HUES6 (cell line): Measurements from ENCODE around the gene CAPN11.
A peak's percentile ranks its signal among the peaks of the same experiment; 100 is the strongest.
"Not testable (repeated sequence)": the region's sequence is repeated elsewhere in the genome, so short reads cannot be mapped to it uniquely, and the experiment has no call there.

ENCODE experiments used
- H3K27ac ChIP-seq: 2 replicates; pipeline ENCODE4 v1.7.0; 2013; ENCODE audit warnings: low read depth, mild to moderate bottlenecking, low read length, inconsistent platforms
- H3K27me3 ChIP-seq: 2 replicates; pipeline ENCODE4 v1.6.1; 2013; ENCODE audit warnings: low read length; ENCODE audit not compliant: control insufficient read depth, insufficient read depth
- H3K36me3 ChIP-seq: 2 replicates; pipeline ENCODE4 v1.6.1; 2013; ENCODE audit warnings: low read length; ENCODE audit not compliant: control insufficient read depth, insufficient read depth
- H3K4me1 ChIP-seq: 2 replicates; pipeline ENCODE4 v1.6.1; 2013; ENCODE audit warnings: low read length; ENCODE audit not compliant: control insufficient read depth, insufficient read depth
- H3K4me3 ChIP-seq: 2 replicates; pipeline ENCODE4 v1.5.1; 2013; ENCODE audit warnings: low read depth, low read length
- H3K9ac ChIP-seq: one replicate; pipeline ENCODE4 v1.6.1; 2013; ENCODE audit warnings: mild to moderate bottlenecking, low read length
- H3K9me3 ChIP-seq: 2 replicates; pipeline ENCODE4 v1.6.1; 2013; ENCODE audit warnings: low read depth, low read length; ENCODE audit not compliant: control insufficient read depth, insufficient read depth

Gene CAPN11

DNA sequence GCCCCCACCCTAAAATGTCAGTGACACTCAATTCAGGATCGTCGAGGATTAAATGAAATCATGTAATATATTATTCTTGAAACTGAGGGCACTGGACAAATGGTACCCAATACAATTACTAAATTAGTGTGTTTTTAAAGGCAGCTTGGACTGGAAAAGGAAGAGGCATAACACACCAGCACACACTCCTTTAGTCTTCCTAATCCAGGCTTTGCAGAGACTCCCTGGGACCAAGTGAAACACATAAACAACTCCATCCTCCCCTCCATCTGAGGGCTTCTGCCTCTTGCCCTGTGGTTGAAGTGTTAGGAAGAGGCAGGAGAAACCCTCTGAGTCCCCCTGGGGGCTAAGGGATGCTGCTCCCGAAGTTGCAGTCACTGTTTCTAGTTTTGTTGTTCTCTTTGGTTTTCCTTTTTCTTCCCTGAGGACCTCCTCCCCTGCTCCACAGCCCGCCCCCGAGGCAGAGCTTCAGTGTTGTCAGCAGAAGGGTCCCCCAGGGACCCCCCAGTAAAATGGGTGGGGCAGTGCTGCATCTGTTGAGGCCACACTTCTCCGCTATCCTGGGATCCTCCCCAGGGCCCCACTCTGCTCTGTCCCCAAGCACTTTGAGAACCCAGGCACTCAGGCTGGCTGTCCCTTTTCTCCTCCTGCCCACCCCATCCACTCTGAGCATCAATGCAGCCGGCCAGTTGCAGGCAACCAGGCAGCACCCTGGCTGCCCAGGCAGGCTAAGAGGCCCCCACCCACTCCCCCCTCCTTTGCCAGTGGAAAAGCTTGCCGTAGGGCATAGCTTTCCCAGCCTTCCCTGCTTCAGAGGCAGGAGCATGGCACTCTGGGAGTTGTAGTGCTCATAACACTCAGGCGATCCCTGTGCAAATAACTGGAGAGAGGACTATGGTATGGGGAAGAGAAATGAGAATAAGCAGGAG, 25.4 kb upstream of the CAPN11 start:
- Histone ChIP-seq H3K9ac (no peak overlapping the region), H3K27ac (no peak overlapping the region), H3K9me3 (no peaks in the 10 kb centered on the region), H3K27me3 (peaks cover 5% of the 10 kb centered on the region; the same call in 1 of the 2 replicates), H3K4me3 (peak overlapping the region; percentile 30), H3K36me3 (peaks cover 14% of the 10 kb centered on the region; the same call in 1 of the 2 replicates), H3K4me1 (peaks cover 27% of the 10 kb centered on the region)

DNA sequence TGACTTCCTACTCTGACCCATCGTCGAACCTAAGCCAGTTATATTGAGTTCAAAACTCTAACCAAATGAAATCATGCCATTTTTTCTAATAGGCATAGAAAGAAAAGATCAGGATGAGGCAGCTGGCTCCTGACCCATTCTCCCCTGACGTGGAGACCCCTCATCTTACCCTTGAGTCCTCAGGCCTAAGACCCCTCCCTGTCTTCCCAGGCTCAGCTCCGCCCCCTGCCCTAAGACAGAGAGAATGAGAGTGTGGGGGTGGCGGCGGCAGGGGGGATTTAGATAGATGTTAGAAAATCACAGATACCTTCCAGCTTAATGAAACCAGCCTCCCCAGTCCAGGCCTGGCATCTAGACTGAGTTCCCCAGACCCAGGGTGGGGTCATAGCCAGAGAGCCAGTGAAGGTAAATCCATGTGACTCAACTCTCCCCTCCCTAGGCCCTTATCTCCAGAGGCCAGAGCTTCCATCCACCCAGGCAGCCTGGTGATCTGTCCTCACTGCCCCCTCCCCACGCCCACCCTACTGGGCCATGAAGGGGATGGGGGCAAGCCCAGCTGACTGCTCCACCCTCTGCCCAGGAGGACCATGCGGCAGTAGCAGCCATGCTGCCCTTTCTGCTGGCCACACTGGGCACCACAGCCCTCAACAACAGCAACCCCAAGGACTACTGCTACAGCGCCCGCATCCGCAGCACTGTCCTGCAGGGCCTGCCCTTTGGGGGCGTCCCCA, 24.5 kb upstream of the CAPN11 start:
- Histone ChIP-seq H3K9me3 (no peaks in the 10 kb centered on the region), H3K4me1 (peaks cover 25% of the 10 kb centered on the region), H3K9ac (no peak overlapping the region), H3K4me3 (no peak overlapping the region; the same call in 1 of the 2 replicates), H3K27me3 (no peaks in the 10 kb centered on the region), H3K36me3 (peaks cover 14% of the 10 kb centered on the region; the same call in 1 of the 2 replicates), H3K27ac (no peak overlapping the region)

DNA sequence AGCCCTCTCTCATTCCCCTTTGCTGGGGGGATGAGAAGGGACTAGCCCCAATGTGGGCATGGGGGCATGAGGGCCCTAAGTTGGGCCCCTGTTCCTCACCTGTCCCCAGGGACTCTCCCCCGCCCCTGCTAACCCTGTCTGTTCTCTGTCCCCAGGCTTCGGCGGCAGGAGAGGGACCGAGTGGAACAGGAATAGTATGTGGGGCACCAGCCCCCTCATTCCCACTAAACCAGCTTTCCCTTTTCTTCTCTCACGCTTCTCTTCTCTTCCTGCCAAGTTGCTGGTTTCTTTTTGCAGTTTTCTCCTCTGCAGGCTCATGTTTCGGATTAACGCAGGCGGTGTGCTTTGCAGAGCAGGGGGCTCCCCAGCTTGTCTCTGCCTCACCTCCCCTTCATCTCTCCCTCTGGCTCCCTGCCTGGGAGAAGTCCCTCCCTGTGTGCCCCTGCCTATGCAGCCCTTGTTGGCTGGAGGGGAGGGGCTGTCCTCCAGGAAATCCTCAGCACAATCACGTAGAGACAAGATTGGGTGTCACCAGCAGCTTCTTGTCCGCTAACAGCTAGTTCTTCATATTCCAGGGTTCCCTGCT, 23.4 kb upstream of the CAPN11 start:
- H3K9ac ChIP-seq = no peak overlapping the region
- H3K4me1 ChIP-seq = peaks cover 25% of the 10 kb centered on the region
- no peak overlapping the region for H3K27ac ChIP-seq
- no peak overlapping the region for H3K4me3 ChIP-seq
- peaks cover 25% of the 10 kb centered on the region for H3K36me3 ChIP-seq
- H3K27me3 ChIP-seq = no peaks in the 10 kb centered on the region
- H3K9me3 ChIP-seq = no peaks in the 10 kb centered on the region

DNA sequence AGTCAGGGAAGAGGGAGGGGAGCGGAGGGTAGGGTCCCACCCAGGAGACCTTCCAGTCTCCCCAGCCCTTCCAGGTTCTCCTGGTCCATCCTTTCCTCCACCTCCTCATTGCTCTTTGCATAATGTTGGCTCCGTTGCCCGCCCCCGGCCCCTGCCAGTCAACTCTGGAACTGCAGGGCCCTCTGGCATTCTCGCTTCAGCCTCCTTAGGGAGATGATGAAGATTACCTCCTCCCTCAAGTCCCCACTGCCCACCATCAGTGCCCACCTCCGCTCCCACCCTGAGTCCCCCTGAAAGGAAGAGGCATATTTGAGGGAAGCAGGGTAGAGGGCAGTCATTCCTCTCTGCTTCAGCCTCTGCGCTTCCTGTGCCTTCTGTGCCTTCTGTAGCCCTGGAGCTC, 22.7 kb upstream of the CAPN11 start:
- peaks cover 32% of the 10 kb centered on the region for H3K36me3 ChIP-seq
- no peaks in the 10 kb centered on the region for H3K27me3 ChIP-seq
- H3K27ac ChIP-seq = no peak overlapping the region
- H3K9me3 ChIP-seq = no peaks in the 10 kb centered on the region
- H3K4me3 ChIP-seq = no peak overlapping the region
- peaks cover 25% of the 10 kb centered on the region for H3K4me1 ChIP-seq
- no peak overlapping the region for H3K9ac ChIP-seq

DNA sequence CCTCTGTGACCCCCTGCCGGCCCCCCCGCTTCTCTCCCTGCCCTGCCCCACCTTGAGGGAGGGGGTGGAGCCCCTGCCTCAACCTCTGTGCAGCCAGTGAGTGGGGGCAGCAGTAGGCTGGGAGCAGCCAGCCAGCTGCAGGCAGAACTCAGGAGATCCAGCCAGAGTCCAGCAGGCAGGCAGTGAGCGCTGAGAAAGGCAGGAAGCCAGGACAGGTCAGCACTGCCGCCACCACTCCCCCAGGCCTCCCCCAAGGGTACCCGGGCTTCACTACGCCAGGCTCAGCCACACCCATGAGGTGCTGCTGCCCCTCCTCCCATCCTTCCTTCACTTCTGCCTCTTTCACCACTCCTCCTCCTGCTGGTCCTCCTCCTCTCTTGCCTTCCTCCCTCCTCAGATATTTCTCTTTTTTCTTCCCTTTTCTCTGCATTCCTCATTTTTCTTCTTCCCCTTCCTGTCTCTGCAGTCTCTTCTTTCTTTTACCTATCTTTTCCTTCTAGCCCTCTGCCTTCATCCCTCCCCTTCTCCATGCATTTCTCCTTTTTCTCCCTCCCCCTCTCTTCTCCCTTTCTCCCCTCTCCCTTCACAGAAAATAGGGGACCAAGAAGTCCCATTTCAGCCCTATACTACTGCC, 19.8 kb upstream of the CAPN11 start:
- Histone ChIP-seq H3K36me3 (peaks cover 54% of the 10 kb centered on the region), H3K27me3 (no peaks in the 10 kb centered on the region), H3K4me1 (peaks cover 9% of the 10 kb centered on the region; the same call in 1 of the 2 replicates), H3K9me3 (no peaks in the 10 kb centered on the region), H3K9ac (no peak overlapping the region), H3K4me3 (no peak overlapping the region), H3K27ac (no peak overlapping the region)

DNA sequence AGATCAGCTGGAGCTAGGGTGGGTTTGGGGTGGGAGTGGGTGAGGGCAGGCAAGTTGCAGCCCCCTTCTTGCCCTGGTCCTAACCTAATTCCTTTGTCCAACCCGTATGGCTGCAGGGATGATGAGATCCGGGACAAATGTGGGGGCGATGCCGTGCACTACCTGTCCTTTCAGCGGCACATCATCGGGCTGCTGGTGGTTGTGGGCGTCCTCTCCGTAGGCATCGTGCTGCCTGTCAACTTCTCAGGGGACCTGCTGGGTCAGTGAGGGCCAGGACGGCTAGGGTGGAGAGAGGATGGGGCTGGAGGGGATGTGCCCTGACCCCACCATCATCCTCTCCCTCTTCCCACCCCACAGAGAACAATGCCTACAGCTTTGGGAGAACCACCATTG, 19.3 kb upstream of the CAPN11 start:
- H3K9me3 ChIP-seq = no peaks in the 10 kb centered on the region
- no peak overlapping the region for H3K9ac ChIP-seq
- H3K4me3 ChIP-seq = no peak overlapping the region
- H3K4me1 ChIP-seq = peaks cover 5% of the 10 kb centered on the region; the same call in 1 of the 2 replicates
- H3K27me3 ChIP-seq = no peaks in the 10 kb centered on the region
- H3K36me3 ChIP-seq = peaks cover 59% of the 10 kb centered on the region
- H3K27ac ChIP-seq = no peak overlapping the region

DNA sequence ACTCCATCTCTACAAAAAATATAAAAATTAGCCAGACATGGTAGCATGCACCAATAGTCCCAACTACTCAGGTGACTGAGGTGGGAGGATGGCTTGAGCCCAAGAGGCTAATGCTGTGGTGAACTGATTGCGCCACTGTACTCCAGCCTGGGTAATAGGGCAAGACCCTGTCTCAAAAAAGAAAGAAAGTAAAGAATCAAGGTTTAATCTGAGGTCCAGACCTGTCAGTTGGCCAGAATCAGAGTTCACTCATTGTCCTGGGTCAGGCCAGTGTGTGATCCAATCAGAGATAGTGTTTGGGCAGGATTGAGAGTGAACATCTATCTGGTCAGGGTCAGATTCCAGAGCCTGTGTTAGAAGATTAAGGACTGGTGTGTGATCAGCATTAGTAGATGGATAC, 15.8 kb upstream of the CAPN11 start:
- H3K9me3 ChIP-seq = no peaks in the 10 kb centered on the region
- H3K27me3 ChIP-seq = no peaks in the 10 kb centered on the region
- H3K4me1 ChIP-seq = peaks cover 2% of the 10 kb centered on the region; the same call in 1 of the 2 replicates
- H3K4me3 ChIP-seq = no peak overlapping the region
- H3K27ac ChIP-seq = no peak overlapping the region
- H3K9ac ChIP-seq = no peak overlapping the region
- H3K36me3 ChIP-seq = peaks cover 68% of the 10 kb centered on the region

DNA sequence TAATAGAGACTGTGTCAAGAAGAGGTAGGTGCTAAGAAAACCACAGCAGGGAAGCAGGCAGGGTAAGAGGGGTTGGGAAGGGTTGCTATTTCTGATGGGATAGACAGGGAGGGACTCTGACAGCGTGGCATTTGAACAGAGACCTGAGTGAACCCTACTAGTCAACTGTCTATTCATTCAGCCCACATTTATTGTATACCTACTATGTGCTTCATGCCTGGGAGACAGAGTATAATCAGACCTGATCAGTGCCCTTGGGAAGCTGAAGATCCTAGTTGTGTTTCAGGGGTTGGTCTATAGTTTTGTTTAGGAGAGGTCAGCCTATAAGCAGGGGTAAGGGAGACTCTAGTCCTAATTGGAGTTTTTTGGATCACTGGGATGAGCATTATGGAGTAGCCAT, 14.9 kb upstream of the CAPN11 start:
- no peaks in the 10 kb centered on the region for H3K9me3 ChIP-seq
- no peaks in the 10 kb centered on the region for H3K27me3 ChIP-seq
- no peak overlapping the region for H3K4me3 ChIP-seq
- peaks cover 77% of the 10 kb centered on the region for H3K36me3 ChIP-seq
- H3K27ac ChIP-seq = no peak overlapping the region
- H3K9ac ChIP-seq = no peak overlapping the region
- peaks cover 2% of the 10 kb centered on the region; the same call in 1 of the 2 replicates for H3K4me1 ChIP-seq

DNA sequence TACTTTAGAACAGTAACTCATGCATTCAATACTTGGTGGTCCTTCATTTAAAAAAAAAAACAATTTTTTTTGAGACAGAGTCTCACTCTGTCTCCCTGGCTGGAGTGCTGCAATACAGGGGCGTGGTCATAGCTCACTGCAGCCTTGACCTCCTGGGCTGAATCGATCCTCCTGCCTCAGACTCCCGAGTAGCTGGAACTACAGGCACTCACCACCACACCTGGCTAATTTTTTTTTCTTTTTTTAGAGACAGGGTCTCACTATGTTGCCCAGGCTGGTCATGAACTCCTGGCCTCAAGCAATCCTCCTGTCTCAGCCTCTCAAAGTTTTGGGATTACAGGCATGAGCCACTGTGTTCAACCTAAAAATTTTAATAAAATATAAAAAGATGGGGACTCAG, 14.1 kb upstream of the CAPN11 start:
- H3K9ac ChIP-seq, H3K27me3 ChIP-seq, H3K4me3 ChIP-seq, H3K27ac ChIP-seq, H3K9me3 ChIP-seq, H3K4me1 ChIP-seq: not testable (repeated sequence)
- peaks cover 81% of the 10 kb centered on the region for H3K36me3 ChIP-seq

DNA sequence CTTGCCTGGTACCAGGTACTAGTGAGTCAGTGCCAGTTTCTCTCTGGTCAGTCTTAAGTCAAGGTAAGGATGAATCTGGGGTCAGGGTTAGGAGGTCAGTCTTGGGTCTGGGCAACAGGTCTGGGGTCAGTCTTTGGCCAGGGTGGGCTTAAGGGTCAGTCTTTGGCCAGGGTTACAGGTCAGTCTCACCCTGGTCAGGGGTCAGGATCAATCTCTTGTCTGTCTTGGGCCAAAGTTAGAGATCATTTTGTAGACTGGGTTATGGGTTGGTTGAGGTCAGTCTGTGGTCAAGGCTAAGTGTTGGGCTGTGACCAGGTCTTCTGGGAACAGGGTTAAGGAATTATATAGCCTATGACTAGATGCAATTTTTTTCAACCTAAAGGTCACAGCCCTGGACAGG, 12.8 kb upstream of the CAPN11 start:
- Histone ChIP-seq H3K9me3 (no peaks in the 10 kb centered on the region), H3K27me3 (no peaks in the 10 kb centered on the region), H3K4me1 (no peaks in the 10 kb centered on the region), H3K27ac (no peak overlapping the region), H3K4me3 (no peak overlapping the region), H3K36me3 (peaks cover 76% of the 10 kb centered on the region), H3K9ac (no peak overlapping the region)
